MV-4-11 (cell line): Measurements from ENCODE around the gene BORCS5.
"Not testable (repeated sequence)": the region's sequence is repeated elsewhere in the genome, so short reads cannot be mapped to it uniquely, and the experiment has no call there.

Experiments used
- DNase-seq: peaks from one replicate; lab custom pipeline; 2025; lab: John Stamatoyannopoulos, UW

BORCS5 gene

DNA sequence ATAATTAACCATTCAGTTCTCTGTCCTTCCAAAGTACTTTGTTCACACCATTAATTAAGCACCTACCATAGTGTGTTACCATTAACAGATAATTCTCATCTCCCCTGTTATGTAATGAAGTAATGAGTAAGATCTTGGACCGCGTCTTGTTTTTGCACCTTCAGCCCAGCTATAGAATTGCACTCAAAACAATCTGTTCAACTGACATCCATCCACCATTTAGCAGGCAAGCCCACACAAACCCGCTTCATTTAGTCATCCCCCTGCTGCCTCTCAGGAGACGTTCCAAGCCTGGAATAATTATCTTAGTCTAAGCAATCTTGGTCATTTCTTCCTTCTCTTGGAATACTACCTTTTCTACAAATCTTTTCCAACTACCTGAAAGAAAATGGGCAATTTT, 131.4 kb downstream of the BORCS5 start:
- no peak for DNase-seq

GRCh38 chr12:12488823-12489550, 132.1 kb downstream of the BORCS5 start:
- no peak for DNase-seq

GRCh38 chr12:12491606-12492005, 134.7 kb downstream of the BORCS5 start:
- DNase-seq = no peak

- no peak for DNase-seq
Observed at GRCh38 chr12:12492547-12492946, 135.7 kb downstream of the BORCS5 start.

DNA sequence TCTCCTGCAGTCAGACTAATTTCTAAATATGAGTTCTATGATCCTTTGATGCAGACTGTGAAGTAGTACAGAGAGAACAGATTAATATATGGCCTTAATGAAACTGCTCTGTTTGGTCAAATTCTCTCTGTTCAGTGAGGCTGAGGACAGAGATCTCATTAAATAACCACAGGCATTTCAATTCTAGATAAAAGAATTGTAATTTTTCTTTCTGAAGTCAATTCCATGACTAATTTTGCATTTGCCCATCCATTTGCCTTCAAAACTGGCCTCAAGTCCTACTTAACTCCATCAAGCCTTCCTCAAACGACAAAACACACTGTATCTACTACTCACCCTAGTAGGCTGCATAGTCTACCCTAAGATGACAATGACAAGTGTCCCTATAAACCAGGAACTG, 138.7 kb downstream of the BORCS5 start:
- DNase-seq = no peak

- DNase-seq = no peak
Observed at GRCh38 chr12:12498210-12498609, 141.3 kb downstream of the BORCS5 start.

GRCh38 chr12:12499909-12500604, 143.2 kb downstream of the BORCS5 start:
- no peak for DNase-seq

GRCh38 chr12:12501121-12501520, 144.2 kb downstream of the BORCS5 start:
- no peak for DNase-seq

GRCh38 chr12:12502130-12502814, 145.4 kb downstream of the BORCS5 start:
- DNase-seq = not testable (repeated sequence)

DNA sequence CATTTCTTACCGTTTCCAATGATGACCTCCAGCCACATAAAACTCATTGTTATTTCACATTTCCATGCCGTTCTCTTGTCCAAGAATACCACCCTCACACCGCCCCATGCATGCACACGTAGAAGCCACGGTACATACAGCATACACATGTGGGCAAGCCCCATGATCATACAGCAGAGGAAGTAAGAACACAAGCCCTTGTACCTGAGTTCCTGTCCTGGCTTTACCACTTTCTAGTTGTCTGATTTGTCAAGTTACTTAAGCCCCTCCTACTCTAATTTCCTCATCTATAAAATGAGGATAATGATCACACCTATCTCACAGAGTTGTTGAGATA, 145.9 kb downstream of the BORCS5 start:
- no peak for DNase-seq

GRCh38 chr12:12503384-12504078, 146.7 kb downstream of the BORCS5 start:
- DNase-seq = no peak

- peak; percentile 1 for DNase-seq
Observed at GRCh38 chr12:12505544-12506495, 148.9 kb downstream of the BORCS5 start.

- no peak for DNase-seq
Observed at GRCh38 chr12:12506496-12506890, 149.6 kb downstream of the BORCS5 start.

DNA sequence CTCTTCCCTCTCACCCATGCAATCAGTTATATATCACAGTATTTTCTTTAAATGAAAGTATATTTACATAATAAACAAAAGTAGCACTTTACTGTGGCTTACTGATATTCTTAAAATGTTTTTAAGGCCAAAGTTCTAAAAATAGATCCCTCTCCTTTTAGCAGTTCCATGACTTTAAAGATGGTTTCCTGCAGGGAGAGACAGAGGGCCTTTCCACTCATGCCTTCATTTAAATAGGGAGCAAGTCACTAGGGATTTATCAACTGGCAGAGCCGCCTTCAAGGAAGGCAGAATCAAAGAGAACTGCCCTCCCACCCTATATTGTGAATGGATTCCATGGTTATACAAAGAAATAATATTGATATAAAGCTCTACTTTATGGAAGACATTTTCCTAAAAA, 150.2 kb downstream of the BORCS5 start:
- DNase-seq = no peak

DNA sequence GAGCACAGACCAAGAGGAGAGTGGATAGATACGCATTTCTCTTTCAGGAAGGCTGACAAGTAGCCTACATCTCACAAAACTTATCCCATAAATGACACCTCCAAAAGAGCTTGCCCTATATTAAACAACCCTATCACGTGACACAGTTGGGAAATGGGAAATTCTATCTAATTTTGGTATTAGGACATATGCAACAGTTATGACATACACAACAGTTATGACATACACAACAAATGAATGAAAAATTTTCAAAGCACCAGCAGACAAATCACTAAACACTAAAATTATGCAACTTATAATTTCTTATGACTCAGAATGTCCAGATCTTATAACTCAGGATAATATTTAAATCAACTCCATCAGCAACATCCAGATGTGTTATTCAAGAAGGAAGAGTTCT, 151.7 kb downstream of the BORCS5 start:
- peak; percentile 23 for DNase-seq

DNA sequence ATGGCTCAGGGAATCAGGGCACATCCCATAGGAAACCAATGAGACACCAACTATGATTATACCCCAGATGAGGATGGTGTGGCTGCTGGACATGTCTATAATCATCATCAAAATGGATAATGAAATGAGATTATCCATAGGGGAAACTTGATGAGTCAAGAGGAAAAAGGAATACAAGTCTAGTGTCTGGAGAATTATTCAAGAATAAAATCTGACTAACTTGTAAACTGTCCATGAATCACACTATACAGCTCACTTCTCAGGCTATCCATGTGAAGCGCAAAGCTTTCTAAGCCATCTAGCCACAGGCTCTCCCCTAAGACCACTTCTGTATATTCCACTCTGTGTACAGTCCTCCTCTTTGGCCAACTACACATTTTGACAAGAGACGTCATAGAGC, 153.3 kb downstream of the BORCS5 start:
- DNase-seq = no peak

DNA sequence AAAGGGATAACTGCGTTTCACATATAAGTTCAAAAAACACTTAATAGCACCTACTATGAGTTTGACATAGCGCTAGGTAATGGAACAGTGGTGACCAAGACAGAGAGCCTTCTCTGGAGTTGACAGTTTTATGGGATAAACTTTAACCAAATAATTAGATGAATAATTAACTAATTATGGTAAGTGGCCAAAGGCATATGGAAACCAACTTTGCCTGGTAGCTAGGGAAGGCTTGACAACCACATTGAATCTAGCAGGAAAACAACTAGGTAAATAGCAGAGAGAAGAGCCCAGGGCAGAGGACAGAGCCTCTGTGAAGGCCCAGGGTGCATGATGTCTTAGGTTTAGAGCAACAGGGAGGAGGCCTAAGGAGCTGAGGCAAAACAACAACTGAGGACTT, 153.7 kb downstream of the BORCS5 start:
- DNase-seq = no peak

GRCh38 chr12:12511021-12511783, 154.3 kb downstream of the BORCS5 start:
- no peak for DNase-seq

DNA sequence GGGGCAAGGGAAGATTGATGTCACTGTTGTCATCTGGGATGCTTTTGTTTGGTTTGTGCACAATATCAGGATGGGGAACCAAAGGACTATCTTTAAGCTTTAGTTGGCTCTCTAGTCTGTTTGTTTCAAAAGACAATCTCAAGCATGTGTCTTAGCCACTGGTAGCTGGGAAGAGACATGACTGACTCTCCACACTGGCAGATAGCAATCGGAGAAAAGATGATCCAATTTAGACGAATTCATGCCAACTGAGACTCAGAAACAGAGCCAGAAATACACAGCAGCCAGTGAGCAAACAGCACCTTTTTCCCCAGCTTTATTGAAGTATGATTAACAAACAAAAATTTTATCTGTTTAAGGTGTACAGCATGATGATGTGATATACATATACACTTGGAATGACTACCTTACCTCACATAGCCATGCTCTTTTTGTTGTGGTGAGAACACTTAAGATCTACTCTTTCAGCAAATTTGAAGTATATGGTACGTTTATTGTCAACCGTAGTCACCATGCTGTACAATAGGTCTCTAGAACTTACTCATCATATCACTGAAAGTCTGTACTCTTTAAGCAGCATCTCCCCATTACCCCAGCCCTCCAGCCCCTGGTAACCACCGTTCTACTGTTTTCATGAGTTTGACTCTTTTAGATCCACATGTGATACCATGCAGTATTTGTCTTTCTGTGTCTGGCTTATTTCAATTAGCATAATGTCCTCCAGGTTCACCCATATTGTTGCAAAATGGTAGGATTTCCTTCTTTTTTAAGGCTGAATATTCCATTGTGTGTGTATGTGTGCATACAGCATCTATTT, 155.2 kb downstream of the BORCS5 start:
- DNase-seq = no peak
